RCC 7860 (cell line): Measurements from ENCODE around the gene CORO2B.
"Not testable (repeated sequence)": the region's sequence is repeated elsewhere in the genome, so short reads cannot be mapped to it uniquely, and the experiment has no call there.

Experiments
- DNase-seq: peaks from one replicate; pipeline ENCODE4 v3.0.0-alpha.2; 2015; ENCODE audit warnings: low spot score
- FAIRE-seq: peaks from 2 replicates; lab custom pipeline; 2012; peaks lifted over from hg19 to GRCh38; lab: Jason Lieb, UNC

Gene CORO2B

DNA sequence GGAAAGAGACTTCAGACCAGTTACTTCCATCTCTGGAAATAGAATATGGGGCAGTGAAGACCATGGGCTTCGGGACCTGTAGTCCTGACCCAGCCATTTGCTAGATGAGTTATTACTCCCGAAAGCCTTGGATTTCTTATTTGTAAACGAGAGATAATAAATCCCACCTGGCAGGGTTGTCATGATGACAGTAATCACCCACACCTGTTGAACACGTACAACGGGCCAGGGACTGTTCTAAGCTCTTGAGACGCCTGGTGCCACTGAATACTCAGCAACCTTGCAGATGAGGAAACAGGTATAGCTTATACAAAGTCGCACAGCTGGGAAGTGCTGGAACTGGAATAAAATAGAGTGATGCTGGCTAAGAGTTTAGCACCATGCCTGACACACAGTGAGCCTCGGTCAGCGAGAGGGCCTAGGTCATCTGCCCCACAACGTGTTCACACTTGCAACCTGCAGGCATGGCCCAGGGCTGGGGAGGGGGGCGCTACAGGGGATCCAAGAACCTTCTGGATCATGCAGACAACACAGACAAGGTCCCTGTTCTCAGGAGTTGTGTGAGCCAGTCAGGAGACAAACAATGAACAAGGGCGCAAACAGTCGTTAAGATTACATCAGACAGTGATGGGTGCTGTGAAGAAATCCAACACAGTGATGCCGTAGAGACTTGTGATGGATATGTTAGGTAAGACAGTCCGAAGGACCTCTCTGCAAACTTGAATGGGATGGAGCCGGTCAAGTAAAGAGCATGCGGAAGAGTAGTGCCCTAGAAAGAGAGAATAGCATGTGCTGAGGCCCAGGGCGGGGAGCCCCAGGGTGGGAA lies 89.2 kb downstream of the CORO2B start:
- FAIRE-seq (no peak), DNase-seq (no peak)

DNA sequence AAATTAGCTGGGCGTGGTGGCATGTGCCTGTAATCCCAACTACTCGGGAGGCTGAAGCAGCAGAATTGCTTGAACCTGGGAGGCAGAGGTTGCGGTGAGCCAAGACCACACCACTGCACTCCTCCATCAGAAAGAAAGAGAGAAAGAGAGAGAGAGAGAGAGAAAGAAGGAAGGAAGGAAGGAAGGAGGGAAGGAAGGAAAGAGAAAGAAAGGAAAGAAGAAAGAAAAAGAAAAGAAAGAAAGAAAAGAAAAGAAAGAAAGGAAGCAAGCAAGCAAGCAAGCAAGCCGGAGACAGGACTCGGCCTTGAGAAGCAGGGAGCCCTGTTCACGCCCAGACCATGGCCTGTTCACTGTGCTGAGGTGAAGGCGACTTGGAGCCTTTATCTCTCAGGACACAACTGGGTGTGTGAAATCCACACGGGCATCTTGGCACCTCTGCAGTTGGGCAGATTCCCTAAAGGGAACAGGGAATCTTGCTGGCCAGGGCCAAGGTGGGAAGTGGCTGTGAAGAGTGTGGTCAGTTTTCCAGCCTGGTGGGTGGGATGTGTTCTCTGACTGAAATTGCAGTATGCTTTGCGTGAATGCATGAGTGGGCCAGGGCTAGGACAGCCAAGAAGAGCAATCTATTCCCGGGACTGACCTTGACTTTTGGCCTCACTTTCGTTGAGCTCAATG lies 90.3 kb downstream of the CORO2B start:
- FAIRE-seq (no peak), DNase-seq (no peak)

DNA sequence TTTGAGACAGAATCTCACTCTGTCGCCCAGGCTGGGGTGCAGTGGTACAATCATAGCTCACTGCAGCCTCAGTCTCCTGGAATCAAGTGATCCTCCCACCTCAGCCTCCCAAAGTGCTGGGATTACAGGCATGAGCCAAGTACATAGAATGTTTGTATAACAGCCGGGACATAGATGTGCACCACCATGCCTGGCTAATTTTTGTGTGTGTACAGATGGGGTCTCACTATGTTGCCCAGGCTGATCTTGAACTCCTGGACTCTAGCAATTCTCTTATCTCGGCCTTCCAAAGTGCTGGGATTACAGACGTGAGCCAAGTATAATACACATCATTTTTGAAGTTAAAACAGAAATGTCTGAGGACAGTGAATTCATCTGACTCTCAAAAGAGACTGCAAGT lies 93.5 kb downstream of the CORO2B start:
- no peak for DNase-seq
- FAIRE-seq: no peak

DNA sequence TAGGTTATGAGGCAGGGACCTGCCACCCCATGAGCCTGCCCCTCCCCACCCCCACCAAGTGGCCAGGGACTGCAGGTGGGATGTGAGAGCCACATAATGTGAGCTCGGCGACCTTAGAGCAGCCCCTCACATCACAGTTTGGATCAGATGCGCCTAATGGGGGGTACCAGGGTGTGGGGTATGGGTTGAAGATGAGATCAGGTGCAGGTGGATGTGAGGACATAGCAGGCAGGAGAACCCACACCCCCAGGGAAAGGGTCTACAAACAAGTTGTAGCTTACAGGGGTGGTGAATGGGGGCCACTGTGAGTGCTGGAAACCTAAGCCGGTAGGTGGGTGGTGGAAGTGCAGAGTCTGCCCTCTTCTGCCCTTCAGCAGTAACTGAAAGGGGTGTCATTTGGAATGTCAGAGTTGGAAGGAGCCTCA lies 94.0 kb downstream of the CORO2B start:
- FAIRE-seq: no peak
- no peak for DNase-seq

DNA sequence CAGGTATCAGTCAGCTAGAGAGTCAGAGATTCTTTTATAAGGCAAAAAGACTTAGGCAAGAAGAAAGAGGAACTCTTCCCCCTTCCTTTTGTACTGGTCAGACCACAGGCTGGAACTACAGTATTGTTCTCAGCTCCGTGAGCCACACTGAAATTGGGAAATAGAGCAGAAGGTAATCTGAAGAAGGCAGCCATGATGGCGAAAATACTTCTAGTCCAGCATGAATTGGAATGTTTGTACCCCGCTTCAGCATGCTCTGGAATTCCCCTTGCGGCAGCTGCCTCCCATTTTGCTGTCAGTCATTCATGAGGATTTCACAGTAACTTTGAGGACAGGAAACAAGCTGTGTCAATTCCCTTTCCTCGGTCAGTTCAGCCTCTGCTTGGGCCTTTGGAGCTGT lies 96.2 kb downstream of the CORO2B start:
- FAIRE-seq (no peak), DNase-seq (no peak)

DNA sequence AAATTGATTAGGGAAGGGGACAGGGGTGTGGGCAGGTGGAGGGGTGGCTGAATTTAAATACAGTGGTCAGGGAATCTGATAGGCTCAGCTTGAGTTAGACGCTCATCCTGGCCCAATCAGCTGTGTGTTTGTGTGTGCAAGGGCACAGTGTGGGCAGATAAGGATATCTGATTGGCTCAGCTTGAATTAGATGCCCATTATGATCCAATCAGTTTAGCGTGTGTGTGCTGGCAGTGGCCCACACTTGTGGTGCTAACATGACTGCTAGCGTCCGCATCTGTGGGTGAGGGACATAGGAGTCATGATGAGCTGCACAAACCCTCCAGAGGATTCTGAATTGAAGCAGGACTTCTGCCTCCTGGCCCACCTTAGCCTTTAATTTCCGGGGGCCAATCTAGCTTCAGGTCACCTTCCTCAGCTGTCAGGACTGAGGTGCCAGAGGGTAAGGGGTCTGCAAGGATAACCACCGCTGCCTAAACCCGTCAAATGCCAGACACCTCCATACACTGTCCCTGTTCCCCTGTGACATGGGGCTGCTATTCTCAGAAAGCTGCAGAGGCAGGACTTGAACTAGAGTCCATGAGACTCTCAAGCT lies 97.3 kb downstream of the CORO2B start:
- FAIRE-seq (no peak), DNase-seq (no peak)

DNA sequence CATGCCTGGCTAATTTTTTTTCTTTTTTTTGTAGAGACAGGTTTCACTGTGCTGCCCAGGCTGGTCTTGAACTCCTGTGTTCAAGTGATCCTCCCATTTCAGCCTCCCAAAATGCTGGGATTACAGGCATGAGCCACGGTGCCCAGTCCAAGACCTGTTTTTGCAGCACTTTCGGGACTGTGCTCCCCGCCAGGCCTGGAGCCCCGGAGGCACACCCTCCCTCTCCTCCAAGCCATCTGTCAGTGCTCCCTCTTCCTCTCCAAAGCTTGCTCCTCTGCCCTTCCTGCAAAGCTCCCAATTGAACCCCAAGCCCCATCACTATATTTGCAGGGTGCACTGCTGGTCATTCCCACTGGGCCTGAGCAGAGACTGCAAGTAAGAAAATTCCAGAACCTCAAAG lies 98.1 kb downstream of the CORO2B start:
- FAIRE-seq (no peak), DNase-seq (no peak)

DNA sequence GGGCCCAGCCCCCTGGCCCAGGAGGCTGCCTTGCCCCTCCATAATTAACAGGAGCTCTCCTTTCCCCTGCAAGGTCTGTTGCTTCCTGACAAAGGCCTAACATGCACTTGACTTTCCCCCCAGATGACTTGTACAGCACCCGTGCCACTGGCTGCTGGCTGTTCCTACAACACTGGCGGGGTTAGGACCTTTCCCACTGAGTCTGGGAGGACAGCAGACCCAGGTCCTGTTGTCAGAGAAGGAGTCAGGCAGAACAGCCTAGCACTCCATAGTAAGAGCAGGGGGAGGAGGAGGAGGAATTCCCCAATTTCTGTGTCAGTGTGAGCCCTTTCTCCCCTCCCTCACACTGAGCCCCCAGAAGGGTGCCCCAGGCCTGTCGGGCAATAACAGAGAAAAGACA lies 99.2 kb downstream of the CORO2B start:
- no peak for DNase-seq
- FAIRE-seq: no peak

DNA sequence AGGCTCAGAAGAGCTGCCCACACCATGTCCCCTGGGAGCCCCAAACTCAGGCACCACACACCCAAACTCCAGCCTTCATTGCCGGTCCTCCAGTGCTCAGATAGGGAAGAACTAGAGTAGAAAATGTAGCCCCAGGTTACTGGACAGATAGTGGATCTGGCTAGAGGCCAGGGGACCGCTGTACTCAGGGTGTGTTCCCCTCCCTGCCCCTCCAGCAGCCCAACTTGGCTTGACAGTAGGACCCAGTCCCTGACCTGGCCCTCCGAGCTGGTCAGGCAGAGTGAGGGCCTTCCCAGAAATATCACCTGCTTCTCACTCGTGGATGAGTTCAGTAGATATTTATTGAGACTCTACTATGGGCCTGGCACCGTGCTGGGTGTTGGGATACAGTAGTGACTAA lies 100.0 kb downstream of the CORO2B start:
- FAIRE-seq: no peak
- no peak for DNase-seq

DNA sequence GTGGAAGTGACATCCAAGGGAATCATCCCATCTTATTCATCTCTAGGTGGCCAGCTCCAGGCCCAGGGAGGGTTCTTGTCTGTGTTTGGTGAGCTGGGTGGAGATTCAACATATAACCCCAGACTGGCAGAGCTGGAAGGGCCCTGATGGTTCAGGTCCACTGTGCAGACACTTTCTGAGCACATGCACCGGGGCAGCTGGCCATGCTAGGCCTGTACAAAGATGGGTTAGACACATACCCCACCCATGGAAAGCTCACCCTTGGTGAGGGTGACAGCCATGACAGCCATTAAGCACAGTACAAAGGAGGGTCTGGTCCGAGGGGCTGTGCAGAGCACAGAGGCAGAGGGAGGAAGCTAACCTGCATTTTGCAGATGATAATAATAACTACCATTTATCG lies 100.4 kb downstream of the CORO2B start:
- no peak for DNase-seq
- FAIRE-seq: no peak

DNA sequence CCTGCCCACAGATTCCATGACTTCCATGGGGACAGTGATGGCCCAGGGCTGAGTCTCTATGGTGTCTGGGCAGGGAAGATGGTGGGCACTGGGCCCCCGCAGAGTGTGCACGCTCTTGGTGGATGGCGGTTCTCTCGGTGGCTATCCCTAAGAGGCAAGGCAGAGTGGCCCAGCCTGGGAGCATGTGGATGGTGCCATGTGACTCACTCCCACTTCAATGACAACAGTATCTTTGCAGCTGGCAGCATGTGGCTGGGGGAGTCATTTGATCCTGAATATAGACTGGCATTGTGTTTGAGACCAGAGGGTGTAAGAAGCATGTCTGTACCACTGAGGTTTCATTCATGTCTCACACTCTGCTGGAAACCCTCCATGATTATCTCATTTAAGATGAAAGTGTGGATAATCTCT lies 101.2 kb downstream of the CORO2B start:
- FAIRE-seq: no peak
- DNase-seq: no peak

DNA sequence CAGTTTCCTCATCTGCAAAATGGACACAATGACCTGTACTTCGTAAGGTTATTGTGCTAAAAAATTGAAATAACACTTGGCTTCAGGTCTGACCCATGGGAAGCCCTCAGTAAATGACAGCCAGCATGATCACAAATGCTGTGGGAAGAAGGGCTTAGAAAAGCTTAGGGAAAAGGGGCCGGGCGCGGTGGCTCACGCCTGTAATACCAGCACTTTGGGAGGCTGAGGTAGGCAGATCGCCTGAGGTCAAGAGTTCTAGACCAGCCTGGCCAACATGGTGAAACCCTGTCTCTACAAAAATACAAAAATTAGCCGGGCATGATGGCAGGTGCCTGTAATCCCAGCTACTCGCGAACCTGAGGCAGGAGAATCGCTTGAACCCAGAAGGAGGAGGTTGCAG lies 102.0 kb downstream of the CORO2B start:
- not testable (repeated sequence) for FAIRE-seq, DNase-seq

DNA sequence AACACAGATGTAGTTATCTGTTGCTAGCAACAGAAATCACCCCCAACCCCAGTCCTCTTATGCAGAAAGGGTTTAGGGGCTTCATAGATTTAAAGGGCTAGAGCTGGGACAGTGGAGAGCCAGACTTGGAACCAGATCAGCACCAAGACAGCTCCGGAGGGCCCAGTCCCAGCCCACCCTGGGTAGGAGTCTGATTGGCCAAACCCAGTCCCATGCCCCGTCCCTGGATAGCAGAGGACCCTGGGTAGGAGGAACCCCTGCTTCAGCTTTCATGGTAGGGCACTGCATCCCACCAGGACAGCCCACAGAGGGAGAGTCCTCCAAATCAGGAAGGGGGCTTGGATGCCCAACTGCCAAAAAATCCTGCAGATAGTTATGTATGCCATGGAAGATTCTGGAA lies 103.0 kb downstream of the CORO2B start:
- no peak for FAIRE-seq

DNA sequence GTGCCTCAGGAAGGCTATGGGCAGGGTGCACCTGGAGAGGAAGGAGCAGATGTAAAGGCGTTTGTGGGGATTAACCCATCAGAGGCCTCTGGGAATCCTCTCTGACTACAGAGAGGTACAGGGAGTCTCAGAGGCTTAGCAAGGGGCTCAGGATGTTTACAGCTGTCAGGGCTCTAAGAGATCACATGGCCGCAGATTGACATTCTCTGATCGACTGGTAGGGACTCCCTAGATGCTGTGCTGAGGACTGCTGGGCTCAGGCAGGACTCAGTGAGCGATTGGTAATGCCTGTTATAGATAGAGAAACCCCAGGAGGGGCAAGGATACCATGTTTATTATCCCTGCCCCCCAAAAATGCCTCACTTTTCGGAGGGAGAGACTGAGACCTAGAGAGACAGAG lies 103.5 kb downstream of the CORO2B start:
- FAIRE-seq: no peak
- DNase-seq: no peak

More for the DNA sequence above, 103.0 kb downstream of the CORO2B start:
- DNase-seq: no peak

DNA sequence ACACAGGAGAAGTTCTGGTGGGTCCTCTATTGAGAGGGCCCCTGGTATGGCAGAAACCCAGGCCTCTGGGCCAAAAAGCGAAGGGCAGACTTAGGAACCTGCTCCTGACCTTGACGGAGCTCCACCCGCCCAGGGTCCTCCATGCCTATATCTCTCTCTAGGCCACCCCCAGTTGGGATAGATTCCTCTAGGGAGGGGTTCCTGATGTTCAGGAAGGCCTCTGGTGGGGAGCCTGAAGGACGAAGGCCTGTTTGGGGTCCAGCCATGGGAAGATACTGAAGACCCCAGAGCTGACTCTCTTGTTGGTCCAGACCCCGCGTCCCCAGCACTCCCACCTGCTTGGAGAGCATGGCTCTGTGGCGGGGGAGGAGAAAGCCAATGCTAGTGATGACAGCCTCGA lies 104.2 kb downstream of the CORO2B start:
- FAIRE-seq (no peak), DNase-seq (no peak)

DNA sequence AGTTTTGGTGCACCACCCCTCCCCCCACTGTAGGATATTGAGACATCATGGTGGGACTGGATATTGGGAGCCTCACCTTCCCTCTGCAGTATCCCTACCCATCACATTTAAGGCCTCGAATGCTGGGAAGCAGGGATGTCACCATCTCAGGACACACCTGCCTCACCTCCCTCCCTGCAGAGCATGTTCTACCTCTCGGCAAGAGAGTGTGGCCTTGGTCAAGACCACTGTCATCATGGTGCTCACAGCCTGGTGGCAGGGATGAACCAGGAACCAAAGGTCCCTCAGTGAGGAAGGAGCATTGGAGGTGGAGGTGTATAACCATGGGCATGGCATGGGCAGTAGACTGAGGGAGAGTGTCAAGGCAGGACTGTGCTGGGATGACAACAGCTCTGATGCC lies 104.8 kb downstream of the CORO2B start:
- DNase-seq: no peak
- no peak for FAIRE-seq

DNA sequence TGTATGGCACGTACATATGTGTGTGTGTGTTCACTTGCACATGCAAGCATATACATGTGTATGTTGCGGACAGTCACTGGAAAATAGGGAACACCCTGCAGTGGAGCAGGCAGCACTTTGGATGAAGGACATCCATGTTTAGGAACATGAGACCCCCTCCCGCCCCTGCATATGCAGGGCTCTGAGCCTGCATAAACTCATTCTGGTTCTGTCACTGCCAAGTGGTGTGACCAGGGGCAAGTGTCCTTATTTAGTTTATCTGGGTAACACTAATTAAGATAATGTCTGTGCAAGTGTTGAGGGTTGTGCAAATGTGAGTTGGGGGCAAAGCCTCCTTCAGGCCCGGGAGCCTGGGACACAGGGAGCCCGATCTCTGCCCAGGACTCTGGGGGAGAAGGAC lies 105.7 kb downstream of the CORO2B start:
- FAIRE-seq: no peak
- DNase-seq: no peak

DNA sequence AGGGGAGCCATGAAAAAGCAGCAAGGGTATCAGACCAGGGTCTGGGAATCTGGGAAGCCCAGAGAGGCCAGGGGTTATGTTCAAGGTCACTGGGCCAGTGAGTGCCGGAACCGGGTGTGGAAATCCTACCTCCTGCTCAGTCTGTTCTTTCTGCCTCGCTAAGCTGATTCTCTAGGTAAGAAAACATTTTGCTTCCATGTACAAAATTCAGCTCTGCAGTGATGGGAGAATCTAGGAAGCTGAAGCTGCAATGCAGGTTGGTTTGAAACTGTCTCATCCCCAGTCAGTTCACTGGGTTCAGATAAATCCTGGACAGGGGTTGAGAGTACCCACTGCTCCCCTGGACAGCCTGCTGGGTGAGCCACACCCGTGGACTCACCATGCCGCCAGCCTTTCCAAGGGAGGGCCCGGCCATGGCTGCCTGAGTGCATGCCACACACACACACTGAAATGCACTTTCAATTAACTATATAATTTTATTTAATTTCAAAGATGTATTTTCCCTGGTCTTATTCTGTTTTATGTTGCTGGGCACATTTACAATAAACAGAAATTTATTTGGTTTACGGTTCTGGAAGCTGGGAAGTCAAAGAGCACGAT lies 108.4 kb downstream of the CORO2B start:
- FAIRE-seq (no peak), DNase-seq (no peak)

DNA sequence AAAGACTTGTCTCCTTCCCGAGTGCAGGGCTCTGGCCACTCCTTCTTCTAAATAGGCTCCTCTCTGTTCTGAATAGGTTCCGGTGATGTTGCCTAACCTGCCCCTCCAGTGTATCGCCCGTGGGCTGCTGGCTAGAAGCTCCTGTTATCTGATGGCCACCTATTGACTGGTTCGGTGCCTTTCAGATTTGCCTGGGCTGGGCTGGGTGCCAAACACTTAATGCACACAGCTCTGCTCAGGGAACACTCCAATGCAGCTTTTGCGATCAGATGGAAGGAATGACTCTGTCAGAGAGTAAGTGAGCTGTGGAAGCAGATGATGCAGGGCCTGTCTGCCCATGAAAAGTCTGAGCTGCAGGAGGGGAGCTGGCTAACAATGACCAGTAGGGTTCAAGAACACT lies 112.9 kb downstream of the CORO2B start:
- FAIRE-seq: no peak
- DNase-seq: no peak

DNA sequence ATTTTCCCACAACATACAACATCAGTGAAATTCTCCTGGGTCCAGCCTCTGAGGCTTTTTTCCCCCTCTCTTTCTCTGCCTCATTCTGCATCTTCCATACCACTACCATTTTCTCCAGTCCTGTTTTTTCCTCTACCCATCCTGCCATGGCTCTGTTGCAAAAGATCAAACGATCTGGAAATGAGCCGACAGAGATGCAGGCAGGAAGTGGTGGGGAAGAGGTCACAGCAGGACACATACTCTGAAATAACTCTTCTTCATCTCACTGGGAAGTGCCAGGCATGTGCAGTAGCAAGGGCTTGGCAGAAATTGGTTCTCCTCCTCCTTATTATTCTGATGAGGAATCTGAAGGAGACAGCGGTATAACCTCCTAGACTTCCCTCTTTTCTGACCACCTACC lies 114.3 kb downstream of the CORO2B start:
- FAIRE-seq (no peak), DNase-seq (no peak)

DNA sequence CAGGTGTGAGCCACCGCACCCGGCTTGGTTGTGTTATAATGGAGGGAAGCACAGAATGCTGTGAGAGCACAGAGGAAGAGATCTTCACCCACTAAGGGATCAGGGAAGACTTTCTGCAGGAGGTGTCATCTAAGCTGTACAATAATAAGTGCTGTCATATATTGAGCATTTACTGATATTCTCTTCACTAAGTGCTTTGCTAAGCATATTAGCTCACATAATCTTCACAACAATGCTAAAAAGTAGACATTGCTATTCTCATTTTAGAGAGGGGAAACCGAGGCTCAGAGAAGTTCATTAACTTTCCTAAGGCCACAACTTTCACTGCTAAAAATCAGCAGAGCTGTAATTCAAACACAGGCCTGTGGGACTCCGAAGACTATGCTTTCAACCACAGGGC lies 115.3 kb downstream of the CORO2B start:
- DNase-seq (no peak), FAIRE-seq (no peak)
